CD4-positive, alpha-beta T cell treated with Interleukin-4 for 1 hour (primary cell): ENCODE results near the gene CAPN9.

ENCODE experiments used
- DNase-seq, 2 donors: peaks; one replicate each; pipeline ENCODE4 v3.0.0-alpha.2; 2020 to 2022

Gene CAPN9

DNA sequence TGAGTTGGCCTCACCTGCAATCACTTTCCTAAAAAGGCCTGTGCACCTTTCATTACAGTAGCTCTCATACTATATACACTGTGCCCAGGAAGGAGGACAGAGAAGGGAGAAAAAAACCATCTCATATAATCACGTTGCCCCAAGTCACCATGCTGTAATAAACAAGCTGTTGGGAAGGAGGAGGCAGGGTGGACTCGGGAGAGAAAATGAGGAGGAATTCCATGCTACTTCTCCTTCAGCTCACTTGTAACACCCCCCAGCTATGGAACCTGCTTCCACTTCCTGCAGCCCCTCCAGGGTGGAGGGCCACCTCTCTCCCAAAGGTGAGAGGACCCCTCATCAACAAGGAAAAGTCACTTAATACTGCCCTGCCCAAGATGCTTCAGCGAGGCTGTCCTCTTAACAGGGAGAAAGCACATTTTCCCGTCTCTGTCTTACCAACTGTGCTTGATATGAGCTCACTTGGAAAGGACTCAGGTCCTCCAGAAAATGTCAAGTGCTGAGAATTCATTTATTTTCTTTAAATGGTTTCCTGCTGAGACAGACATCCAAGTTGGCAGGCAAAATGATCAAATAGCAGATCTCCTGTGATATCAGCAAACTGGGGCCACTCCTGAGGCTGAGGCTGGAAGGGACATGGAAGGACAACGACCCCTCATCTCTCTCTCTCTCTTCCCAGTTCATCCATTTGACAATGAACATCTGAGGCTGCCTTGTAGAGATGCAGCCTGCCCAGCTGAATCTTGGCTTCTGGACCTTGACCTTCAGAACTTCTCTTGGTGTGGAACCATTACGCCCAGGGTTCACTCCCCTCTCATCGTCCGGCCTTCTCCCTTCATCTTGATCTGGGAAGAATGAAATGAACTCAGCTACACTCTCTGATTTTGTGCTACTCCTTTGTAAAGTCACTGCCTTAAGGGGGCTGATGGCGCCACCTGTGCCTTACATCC lies 54.0 kb downstream of the CAPN9 start:
- DNase-seq, result no peak

DNA sequence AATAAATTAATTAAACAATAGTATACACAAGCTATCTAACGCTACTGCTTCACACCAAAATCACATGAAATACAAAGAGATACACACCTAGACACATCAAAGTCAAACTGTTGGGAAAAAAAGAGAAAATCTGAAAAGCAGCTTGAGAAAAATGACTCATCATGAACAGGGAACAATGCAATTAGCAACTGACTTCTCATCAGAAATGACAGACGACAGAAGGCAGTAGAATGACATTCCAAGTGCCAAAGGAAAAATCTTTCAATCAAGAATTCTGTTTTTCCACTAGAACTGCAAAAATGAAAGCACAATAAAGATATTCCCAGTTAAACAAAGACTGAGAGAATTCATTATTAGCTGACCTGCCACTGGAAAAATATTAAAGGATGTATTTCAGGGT lies 57.2 kb downstream of the CAPN9 start:
- DNase-seq, result no peak

DNA sequence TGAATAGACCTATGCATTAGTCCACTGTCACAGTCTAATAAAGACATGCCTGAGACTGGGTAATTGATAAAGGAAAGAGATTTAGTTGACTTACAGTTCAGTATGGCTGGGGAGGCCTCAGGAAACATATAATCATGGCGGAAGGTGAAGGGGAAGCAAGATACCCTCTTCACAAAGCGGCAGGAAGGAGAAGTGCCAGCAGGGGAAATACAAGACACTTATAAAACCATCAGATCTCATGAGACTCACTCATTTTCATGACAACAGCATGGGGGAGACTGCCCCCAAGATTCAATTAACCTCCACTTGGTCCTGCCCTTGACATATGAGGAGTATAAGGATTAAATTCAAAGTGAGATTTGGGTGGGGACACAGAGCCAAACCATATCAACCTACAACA lies 59.4 kb downstream of the CAPN9 start:
- no peak for DNase-seq

DNA sequence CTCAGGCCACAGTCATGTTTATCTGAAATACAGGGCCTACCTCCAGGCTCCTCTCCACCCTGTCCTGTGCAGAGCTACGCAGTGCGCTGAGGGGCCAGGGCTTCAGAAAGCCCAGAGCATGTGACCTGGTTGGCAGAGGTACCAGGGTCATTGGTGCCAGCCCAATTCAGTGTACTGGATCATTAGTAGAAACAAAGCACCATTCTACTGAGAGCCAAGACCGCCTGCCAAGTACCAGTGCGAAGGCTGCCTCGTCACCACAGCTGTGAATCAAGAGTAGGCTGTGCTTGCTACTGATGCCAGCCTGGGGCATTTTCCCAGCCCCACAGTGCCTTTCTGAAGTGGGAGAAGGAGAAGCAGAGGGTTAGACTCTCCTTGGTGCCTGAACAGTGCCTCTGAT lies 59.8 kb downstream of the CAPN9 start:
- no peak for DNase-seq

DNA sequence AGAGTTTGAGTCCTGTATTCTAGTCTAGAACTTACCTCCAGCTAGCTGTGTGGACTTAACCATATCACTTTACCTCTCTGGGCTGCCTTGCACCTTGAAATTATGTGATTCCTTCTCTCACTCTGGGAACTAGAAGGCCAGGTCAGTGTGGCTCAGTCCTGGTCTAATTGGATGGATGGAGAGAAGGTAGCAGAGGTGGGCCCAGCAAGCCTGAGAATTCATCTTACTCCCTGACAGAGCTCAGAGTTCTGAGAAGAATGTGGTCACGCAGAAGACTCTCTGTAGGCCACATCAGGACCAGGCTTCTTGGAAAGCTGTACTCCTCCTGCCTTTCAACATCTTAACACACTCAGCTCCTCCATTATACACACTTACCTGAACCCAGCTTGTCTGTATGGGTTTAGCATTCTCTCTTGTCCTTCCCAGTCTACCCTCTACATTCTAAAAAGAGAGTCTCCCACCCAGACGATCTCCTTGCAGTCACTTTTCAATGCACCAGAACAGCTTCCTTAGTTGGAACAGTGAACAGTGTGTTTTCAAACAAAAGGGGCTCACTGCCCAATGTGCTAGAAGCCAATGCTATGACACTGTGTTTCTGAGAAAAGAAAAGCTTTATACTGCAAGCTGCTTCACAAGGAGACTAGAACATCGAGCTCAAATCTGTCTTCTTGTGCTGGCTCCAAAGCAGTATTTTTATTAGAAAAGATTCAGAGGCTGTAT lies 60.5 kb downstream of the CAPN9 start:
- DNase-seq, result no peak

DNA sequence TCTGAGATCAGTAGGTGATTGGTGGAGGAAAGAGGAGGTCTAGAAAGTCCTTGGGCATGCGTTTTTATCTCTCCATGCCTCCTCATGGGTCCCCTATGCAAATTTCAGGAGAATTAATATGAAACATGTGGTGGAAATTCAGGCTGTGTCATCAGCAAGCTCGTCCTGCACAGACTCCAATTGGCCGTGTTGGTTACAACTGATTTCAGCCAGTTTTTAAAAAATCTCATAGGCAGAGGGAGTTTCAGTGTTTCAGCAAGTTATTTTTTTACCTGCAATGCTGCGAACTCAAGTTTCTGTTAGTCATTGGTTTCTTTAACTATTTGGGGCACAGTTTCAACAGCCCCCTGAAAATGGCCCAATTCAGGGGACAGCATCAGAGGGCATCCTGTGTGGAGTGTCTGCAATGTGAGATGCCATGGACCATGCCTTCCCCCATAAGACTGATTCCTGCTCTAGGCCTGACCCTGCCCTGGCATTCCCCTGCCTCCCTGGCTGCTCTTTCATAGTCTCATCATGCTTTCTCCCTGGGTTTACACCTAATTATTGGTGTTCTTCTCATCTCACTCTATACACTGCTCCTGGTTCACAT lies 61.2 kb downstream of the CAPN9 start:
- no peak for DNase-seq

DNA sequence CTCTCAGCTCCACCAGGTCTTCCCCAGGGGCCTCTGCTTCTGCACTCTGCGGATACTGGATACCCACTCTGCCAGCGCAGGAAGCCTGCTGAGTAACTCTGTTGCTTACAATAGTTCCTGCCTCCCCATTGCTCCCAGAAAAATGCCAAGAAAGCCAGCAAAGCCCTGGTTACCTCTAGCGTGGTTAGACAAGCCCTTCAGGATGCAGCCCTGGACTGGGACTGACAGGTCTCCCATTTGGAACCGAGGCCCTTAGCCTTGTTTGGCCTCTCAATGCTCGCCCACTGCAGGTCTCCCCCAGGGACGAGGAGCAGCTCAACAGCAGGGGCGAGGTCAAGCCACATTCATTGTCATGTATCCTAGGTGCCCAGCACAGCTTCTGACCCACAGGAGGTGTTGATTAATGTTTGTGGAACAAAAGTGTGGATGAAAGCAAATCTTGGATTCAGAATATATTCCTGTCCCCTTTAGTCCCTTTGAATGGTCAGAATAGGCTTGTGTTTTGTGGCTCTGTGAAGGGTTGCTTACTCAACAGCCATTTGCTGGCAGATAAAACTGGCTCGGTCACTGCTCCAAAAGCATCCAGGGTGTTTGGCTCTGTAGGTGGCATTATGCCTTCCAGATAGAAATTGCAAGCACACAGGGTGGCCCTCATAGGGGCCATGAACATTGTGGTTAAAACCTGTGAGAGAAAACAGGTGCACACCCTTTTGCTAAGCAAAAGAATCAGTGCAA lies 62.2 kb downstream of the CAPN9 start:
- DNase-seq, result no peak

DNA sequence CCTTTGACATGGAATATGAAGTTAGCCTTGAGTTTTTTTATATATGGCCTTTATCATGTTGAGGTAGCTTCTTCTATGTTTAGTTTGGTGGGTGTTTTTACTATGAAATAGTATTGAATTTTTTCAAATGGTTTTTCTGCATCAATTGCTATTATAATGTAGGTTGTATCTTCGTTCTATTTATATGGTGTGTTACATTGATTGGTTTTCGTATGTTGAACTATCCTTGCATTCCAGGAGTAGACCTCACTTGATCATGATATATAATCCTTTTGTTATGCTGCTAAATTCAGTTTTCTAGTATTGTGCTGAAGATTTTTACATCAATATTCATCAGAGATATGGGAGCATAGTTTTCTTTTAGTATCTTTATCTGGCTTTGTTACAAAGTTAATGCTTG lies 65.4 kb downstream of the CAPN9 start:
- no peak for DNase-seq

DNA sequence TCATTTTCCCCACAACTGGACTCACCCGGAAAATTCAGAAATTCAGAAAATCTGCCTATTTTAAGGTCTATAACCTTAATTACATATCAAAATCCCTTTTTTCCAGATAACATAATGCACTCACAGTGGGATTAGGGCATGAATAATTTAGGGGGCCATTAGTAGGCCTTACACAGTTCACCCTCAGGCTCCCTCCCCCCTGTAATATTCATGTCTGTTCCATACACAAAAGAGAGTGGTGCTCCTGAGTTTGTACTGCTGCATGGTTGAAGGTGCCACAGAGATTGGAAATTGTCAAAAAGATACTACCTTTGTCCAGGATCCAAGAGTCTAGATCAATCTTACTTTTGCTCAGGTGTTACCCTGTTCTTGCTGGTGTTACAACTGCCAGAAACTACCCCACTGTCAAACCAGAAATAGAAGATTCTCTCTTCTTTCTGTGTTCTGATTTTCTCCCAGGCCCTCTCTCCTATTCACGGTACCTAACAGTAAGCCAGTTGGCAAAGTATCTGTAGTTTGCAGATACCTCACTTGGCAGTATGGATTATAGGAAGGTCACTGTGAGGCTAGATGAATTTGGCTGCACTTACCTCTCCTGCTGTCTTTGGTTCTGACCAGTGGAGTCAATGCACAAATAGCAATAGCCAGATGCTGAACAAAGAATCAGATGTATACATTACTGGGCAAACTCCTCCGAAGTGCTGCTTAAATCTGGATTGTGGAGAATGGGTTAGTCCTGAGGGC lies 67.9 kb downstream of the CAPN9 start:
- no peak for DNase-seq

DNA sequence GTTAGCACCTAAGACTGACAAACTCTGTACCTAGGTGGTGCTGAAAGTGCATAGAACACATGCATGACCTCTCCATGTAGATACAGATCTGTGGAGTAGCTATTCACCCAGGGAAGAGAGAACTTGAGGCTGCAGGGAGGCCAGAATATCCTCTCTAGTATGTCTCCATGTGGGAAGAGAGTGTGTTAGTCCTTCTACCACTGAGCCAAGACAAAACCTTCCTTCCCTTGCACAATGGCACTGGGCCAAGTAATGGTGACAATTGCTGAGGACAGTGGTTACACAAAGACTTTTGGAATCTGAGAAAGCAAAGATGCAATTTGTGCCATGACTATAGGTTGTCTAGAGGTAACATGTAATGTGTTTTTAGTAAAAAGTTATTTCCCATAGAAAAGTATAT lies 68.8 kb downstream of the CAPN9 start:
- DNase-seq, result no peak

DNA sequence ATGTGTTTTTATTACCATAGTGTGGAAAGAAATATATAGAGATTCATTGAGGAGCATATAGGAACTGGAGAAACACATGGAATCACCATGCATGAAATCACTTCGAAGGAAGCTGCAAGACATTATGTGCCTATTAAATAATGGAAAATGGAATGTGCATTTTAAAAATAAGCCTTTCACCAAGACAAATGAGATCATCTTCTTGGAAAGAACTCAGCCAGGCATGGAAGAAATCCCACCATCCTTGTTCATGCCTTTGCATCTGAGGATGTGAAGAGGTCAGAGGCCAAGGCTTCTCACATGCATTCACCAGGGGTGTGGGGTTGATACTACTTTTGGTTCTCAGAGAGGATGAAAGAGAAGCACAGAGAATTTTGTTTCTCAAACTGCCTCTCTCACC lies 71.2 kb downstream of the CAPN9 start:
- DNase-seq, result no peak

DNA sequence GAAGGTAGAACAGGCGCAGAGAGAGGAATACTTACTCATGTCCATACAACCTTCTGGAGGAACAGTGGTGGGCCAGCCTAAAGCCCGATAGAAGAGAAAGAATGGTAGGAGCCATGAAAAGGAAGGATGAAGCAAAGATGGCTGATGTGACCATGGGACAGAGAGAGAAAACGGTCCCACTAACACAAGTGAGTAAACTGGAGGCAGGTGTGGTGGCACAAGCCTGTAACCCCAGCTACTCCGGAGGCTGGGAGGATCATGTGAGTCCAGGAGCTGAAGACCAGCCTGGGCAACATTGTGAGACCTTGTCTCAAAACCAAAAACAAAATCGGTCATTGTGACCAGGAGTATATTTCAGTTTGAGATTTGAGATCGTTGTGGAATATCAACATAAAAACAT lies 71.7 kb downstream of the CAPN9 start:
- DNase-seq, result no peak

DNA sequence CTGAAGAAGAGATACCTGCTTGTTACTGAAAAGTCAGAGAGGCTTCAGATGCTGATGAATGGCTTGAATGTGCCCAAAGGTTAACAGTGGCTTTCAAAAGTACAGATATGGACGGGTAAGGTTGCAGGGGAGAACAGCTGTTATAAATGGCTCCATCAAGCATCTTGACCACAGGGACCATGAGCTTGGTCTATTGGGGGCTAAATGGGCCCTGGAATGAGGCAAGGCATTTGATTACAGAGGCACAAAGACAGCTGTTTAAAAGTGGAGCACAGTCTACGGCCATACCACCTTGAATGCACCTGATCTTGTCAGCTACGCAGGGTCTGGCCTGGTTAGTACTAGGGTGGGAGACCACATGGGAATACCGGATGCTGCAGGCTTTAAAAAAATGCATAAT lies 72.8 kb downstream of the CAPN9 start:
- no peak for DNase-seq

DNA sequence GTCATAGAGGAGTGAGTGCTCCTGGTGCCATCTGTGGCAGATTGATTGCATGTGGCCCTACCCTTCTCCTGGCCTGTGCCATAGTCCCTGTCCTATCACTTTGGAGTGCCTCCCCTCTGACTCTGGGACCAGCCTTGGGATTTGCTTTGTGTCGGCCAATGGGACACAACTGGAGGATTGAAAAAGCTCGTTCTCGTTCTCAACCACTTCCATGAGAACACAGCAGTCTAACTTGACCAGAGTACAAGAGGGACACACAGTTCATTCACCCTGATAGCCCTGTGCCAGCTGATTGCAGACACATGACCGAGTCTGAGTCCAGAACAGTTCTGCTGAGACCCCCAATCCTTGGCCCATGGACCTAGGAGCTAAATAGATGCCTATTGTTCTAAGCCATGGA lies 73.4 kb downstream of the CAPN9 start:
- no peak for DNase-seq

DNA sequence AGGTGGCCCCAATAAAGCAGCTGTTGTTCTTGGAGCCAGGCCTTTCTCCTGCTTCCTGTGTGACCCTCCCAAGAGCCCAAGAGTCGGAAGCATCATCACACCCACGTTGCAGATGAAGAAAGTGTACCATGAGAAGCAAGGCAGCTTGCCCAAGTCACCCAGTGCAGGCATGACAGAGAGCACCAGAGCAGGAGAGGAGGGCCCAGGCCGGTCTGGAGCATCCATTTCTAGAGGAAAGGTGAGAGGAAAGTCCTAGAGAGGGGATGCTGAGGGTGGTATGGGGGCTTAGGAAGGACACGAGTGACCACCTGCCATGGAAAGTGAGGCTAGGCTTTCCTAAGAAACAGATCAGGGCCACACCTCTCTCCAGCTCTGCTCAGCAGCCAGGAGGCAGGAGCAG lies 74.2 kb downstream of the CAPN9 start:
- DNase-seq, result no peak

DNA sequence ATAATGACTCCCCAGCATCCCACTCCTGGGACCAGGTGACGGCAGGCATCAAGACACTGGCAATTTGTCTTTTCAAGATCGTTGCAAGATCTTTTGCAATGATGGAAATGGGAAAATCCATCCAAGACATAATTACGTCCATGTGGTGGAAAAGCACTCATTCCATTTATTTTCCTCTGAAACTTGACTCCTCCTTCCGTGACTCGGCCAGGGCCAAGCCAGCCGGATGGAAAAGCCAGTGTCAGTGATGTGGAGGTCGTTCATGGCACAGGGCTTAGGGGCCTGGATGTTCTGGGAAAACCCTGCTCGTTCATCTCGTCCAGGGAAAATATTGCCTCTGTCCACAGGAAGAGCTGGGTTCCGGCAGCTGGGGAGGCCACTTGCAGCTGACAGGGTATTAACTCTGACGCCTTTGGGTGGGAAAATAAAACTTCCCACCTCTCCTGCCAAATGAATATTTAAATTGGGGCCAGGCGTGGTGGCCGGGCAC lies 74.9 kb downstream of the CAPN9 start:
- DNase-seq, result no peak

DNA sequence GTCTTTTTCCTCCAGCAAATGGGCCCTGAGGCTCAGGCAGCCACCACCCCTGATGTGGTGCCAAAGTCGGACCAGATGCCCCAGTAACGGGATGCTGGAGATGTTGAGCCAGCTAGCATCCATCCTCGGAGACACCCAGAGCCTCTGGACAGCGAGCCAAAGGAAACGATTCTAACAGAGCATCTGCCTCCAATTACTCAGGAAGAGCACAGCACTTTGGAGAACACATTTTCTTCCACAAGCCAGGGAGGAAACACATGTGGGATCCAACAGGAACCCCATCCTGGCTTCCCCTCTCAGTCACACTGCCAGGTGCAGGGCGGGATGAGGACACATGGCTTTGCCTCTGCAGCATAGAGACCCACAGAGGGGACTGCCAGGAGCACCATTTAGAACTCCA lies 76.2 kb downstream of the CAPN9 start:
- DNase-seq, result no peak

DNA sequence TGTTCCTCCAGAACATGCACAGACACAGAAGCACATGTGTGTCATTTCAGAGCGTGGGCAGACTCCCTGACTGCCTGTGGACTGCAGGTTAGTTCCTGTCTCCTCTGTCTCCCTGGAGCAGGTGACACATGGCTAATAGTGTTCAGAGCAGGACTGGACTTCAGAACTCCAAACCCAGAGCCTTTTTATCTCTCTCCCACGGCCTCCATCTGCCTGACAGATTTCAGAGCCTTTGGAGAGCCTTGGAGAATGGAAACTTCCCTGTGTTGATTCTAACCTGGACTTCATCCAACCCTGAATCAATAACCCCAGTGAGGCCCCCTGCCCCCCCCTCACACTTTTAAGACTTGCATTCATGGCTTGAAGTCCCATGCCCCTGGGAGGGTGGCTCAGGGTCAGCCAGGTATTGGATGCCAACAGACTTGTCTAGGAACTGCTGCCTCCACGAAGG lies 76.8 kb downstream of the CAPN9 start:
- DNase-seq, result no peak

DNA sequence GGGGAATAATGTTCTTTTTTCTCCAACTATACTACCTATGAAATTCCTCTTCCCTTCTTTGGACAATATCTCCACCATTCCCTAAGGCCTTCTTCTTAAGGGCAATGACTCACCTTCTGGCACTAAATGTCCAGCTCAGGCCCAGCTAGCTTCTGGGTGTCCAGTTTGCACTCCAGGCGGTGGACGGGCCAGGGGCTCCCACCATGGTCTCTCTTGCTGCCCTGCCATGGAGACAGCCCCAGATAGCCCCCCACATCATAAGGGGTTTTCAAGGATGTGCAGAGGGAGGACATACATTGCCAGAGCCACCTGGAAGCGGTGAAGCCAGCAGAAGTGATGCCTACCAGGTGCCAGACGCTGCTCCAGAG lies 77.3 kb downstream of the CAPN9 start:
- no peak for DNase-seq

DNA sequence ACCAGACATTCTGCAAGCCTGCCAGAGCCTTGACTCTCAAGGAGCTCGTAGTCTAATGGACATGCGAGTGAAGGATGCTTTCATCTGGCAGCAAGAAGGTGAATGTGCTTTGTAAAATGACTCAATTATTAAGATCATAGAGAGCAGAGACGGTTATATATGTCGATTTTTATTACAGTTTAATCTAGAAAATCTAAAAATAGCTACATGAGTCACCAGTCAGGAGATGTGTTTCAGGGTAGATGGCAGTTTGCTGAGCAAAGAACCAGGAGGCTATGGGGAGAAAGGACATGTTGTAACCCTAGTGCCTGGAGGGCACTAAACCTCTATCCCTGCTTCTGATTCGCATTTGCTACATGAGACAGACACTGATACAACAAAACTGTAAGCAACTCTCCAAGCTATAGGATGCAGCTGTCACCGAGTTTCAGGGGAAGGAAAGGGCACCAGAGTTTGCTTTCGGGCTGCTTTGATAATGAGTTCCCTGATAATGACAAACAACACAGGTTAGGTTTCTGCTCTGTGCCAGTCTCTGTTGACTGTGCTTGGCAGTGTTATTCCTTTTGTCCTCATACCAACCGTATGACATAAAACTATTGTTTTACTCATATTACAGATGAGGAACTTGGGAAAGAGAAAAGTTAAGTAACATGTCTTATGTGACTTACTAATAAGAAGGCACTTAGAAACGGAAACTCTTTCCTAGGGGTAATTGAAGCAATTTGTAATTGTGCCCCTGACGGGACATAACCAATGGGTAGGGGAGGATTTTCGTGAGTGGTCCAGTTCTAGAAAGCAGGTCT lies 77.9 kb downstream of the CAPN9 start:
- DNase-seq, result no peak

DNA sequence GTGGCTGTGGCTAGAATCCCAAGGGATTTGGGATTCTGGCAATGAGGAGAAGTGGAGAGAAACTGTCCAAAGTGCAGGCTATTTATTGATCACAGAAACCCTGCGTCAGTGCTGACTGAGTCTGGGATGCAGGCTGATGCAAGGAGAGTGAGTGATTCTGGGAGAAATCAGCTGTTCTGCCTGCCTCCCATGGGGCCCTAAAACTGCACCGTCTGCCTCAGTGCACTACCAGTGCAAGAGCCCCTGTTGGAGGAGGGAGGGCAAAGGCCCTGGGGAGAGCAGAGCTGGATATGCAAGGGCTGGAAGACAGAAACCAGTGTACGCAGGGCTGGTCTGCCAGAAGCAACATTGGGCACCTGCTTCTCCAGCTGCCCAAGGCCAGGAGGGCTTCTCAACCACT lies 78.6 kb downstream of the CAPN9 start:
- DNase-seq, result no peak
